IgD-negative memory B cell (primary cell): ENCODE measurements around the gene NOB1. TPM values are rescaled to one million over a fixed set of nuclear protein-coding genes. Genes with fewer than 3 reads are reported as not detected.

Experiments
- H3K27ac Mint-ChIP-seq, 3 donors: one replicate each; pipeline ENCODE4 v1.8.0; 2020 to 2022; ENCODE audit warnings: mild to moderate bottlenecking in 3 of 3, mixed read lengths in 3 of 3, moderate library complexity in 1 of 3
- H3K27me3 Mint-ChIP-seq: one replicate; pipeline ENCODE4 v1.8.0; 2021; ENCODE audit warnings: mixed read lengths
- H3K36me3 Mint-ChIP-seq: one replicate; pipeline ENCODE4 v1.8.0; 2020; ENCODE audit warnings: mild to moderate bottlenecking, mixed read lengths
- H3K4me1 Mint-ChIP-seq, 3 donors: one replicate each; pipeline ENCODE4 v1.8.0; 2020 to 2022; ENCODE audit warnings: mixed read lengths in 3 of 3, mild to moderate bottlenecking in 1 of 3
- H3K4me3 Mint-ChIP-seq, 4 donors: one replicate each; pipeline ENCODE4 v1.8.0; 2020 to 2022; ENCODE audit warnings: mild to moderate bottlenecking in 4 of 4, mixed read lengths in 4 of 4, moderate library complexity in 3 of 4
- H3K9me3 Mint-ChIP-seq, 3 donors: one replicate each; pipeline ENCODE4 v1.8.0; 2020 to 2021; ENCODE audit warnings: mixed read lengths in 3 of 3, mild to moderate bottlenecking in 1 of 3
- polyA plus RNA-seq: library from polyadenylated mRNA; unstranded; fragments of 300-500 nt; fragmentation: Illumina TruSeq; gene quantifications from one replicate; pipeline ENCODE4 v1.2.3, GENCODE V29; 2021

Gene NOB1
- polyA plus RNA-seq, 1 donor from 2014 or later, result 59.2 TPM

- no peak overlapping the region for H3K27ac Mint-ChIP-seq
- H3K9me3 Mint-ChIP-seq, result no peaks in the 10 kb centered on the region
- no peaks in the 10 kb centered on the region for H3K36me3 Mint-ChIP-seq
- H3K4me3 Mint-ChIP-seq, result no peak overlapping the region
- H3K27me3 Mint-ChIP-seq, result no peaks in the 10 kb centered on the region
- H3K4me1 Mint-ChIP-seq, result no peaks in the 10 kb centered on the region
Observed at GRCh38 chr16:69718111-69718764, 36.5 kb downstream of the NOB1 start.

GRCh38 chr16:69717066-69717465 lies 37.7 kb downstream of the NOB1 start:
- no peaks in the 10 kb centered on the region for H3K27me3 Mint-ChIP-seq
- H3K36me3 Mint-ChIP-seq, result no peaks in the 10 kb centered on the region
- no peak overlapping the region for H3K4me3 Mint-ChIP-seq
- H3K4me1 Mint-ChIP-seq, result no peaks in the 10 kb centered on the region
- H3K9me3 Mint-ChIP-seq, result no peaks in the 10 kb centered on the region
- H3K27ac Mint-ChIP-seq, result no peak overlapping the region

GRCh38 chr16:69712914-69713581 lies 41.7 kb downstream of the NOB1 start:
- no peak overlapping the region for H3K4me3 Mint-ChIP-seq
- peaks cover 0 to 3% (median 3%) of the 10 kb centered on the region in 3 donors for H3K4me1 Mint-ChIP-seq
- no peak overlapping the region for H3K27ac Mint-ChIP-seq
- H3K9me3 Mint-ChIP-seq, result no peaks in the 10 kb centered on the region
- no peaks in the 10 kb centered on the region for H3K36me3 Mint-ChIP-seq
- H3K27me3 Mint-ChIP-seq, result no peaks in the 10 kb centered on the region

GRCh38 chr16:69712277-69712676 lies 42.4 kb downstream of the NOB1 start:
- Mint-ChIP-seq H3K4me1 (peaks cover 0 to 4% (median 3%) of the 10 kb centered on the region in 3 donors), H3K27me3 (no peaks in the 10 kb centered on the region), H3K9me3 (no peaks in the 10 kb centered on the region), H3K36me3 (no peaks in the 10 kb centered on the region), H3K27ac (no peak overlapping the region), H3K4me3 (no peak overlapping the region)

GRCh38 chr16:69711115-69711740 lies 43.5 kb downstream of the NOB1 start:
- Mint-ChIP-seq H3K27me3 (no peaks in the 10 kb centered on the region), H3K4me3 (no peak overlapping the region), H3K27ac (peak overlapping the region in 1 of 3 donors; percentile 69), H3K36me3 (no peaks in the 10 kb centered on the region), H3K9me3 (no peaks in the 10 kb centered on the region), H3K4me1 (peaks cover 0 to 4% (median 3%) of the 10 kb centered on the region in 3 donors)

- Mint-ChIP-seq H3K4me1 (peaks cover 0 to 4% (median 3%) of the 10 kb centered on the region in 3 donors), H3K9me3 (no peaks in the 10 kb centered on the region), H3K27me3 (no peaks in the 10 kb centered on the region), H3K4me3 (no peak overlapping the region), H3K36me3 (no peaks in the 10 kb centered on the region), H3K27ac (no peak overlapping the region)
Observed at GRCh38 chr16:69709456-69710084, 45.2 kb downstream of the NOB1 start.

- peak overlapping the region in 2 of 3 donors; percentile 71 to 79 for H3K27ac Mint-ChIP-seq
- no peaks in the 10 kb centered on the region for H3K36me3 Mint-ChIP-seq
- H3K27me3 Mint-ChIP-seq, result no peaks in the 10 kb centered on the region
- peaks cover 0 to 4% (median 3%) of the 10 kb centered on the region in 3 donors for H3K4me1 Mint-ChIP-seq
- no peak overlapping the region for H3K4me3 Mint-ChIP-seq
- no peaks in the 10 kb centered on the region for H3K9me3 Mint-ChIP-seq
Observed at GRCh38 chr16:69707920-69708683, 46.6 kb downstream of the NOB1 start.

- no peak overlapping the region for H3K4me3 Mint-ChIP-seq
- peak overlapping the region in 1 of 3 donors; percentile 67 for H3K27ac Mint-ChIP-seq
- H3K27me3 Mint-ChIP-seq, result no peaks in the 10 kb centered on the region
- H3K36me3 Mint-ChIP-seq, result no peaks in the 10 kb centered on the region
- no peaks in the 10 kb centered on the region for H3K9me3 Mint-ChIP-seq
- peaks cover 0 to 4% (median 3%) of the 10 kb centered on the region in 3 donors for H3K4me1 Mint-ChIP-seq
Observed at GRCh38 chr16:69706975-69707340, 47.8 kb downstream of the NOB1 start.

- peak overlapping the region in 1 of 3 donors; percentile 67 for H3K27ac Mint-ChIP-seq
- H3K9me3 Mint-ChIP-seq, result no peaks in the 10 kb centered on the region
- peaks cover 0 to 4% (median 3%) of the 10 kb centered on the region in 3 donors for H3K4me1 Mint-ChIP-seq
- H3K4me3 Mint-ChIP-seq, result no peak overlapping the region
- H3K36me3 Mint-ChIP-seq, result peaks cover under 1% of the 10 kb centered on the region
- H3K27me3 Mint-ChIP-seq, result no peaks in the 10 kb centered on the region
Observed at GRCh38 chr16:69706256-69706974, 48.3 kb downstream of the NOB1 start.

- H3K4me3 Mint-ChIP-seq, result no peak overlapping the region
- H3K36me3 Mint-ChIP-seq, result peaks cover 2% of the 10 kb centered on the region
- H3K27me3 Mint-ChIP-seq, result no peaks in the 10 kb centered on the region
- no peak overlapping the region for H3K27ac Mint-ChIP-seq
- H3K9me3 Mint-ChIP-seq, result no peaks in the 10 kb centered on the region
- H3K4me1 Mint-ChIP-seq, result peaks cover 0 to 2% (median 0%) of the 10 kb centered on the region in 3 donors
Observed at GRCh38 chr16:69703638-69704037, 51.1 kb downstream of the NOB1 start.

GRCh38 chr16:69701866-69702265 lies 52.9 kb downstream of the NOB1 start:
- Mint-ChIP-seq H3K9me3 (no peaks in the 10 kb centered on the region), H3K27ac (no peak overlapping the region), H3K4me1 (no peaks in the 10 kb centered on the region), H3K36me3 (peaks cover 2% of the 10 kb centered on the region), H3K27me3 (no peaks in the 10 kb centered on the region), H3K4me3 (no peak overlapping the region)

GRCh38 chr16:69701452-69701851 lies 53.3 kb downstream of the NOB1 start:
- H3K27me3 Mint-ChIP-seq, result no peaks in the 10 kb centered on the region
- H3K4me1 Mint-ChIP-seq, result no peaks in the 10 kb centered on the region
- H3K9me3 Mint-ChIP-seq, result no peaks in the 10 kb centered on the region
- no peak overlapping the region for H3K4me3 Mint-ChIP-seq
- H3K27ac Mint-ChIP-seq, result no peak overlapping the region
- H3K36me3 Mint-ChIP-seq, result peaks cover 2% of the 10 kb centered on the region

- peaks cover 7% of the 10 kb centered on the region for H3K36me3 Mint-ChIP-seq
- H3K4me1 Mint-ChIP-seq, result no peaks in the 10 kb centered on the region
- H3K27ac Mint-ChIP-seq, result peak overlapping the region in 1 of 3 donors; percentile 59
- H3K4me3 Mint-ChIP-seq, result no peak overlapping the region
- no peaks in the 10 kb centered on the region for H3K9me3 Mint-ChIP-seq
- no peaks in the 10 kb centered on the region for H3K27me3 Mint-ChIP-seq
Observed at GRCh38 chr16:69699915-69700314, 54.8 kb downstream of the NOB1 start.

- H3K36me3 Mint-ChIP-seq, result peaks cover 7% of the 10 kb centered on the region
- no peak overlapping the region for H3K4me3 Mint-ChIP-seq
- no peaks in the 10 kb centered on the region for H3K4me1 Mint-ChIP-seq
- no peak overlapping the region for H3K27ac Mint-ChIP-seq
- H3K27me3 Mint-ChIP-seq, result no peaks in the 10 kb centered on the region
- no peaks in the 10 kb centered on the region for H3K9me3 Mint-ChIP-seq
Observed at GRCh38 chr16:69698404-69698803, 56.3 kb downstream of the NOB1 start.
